Gastroesophageal sphincter (tissue), 3 donors: ENCODE results near the gene PLIN4.
A peak's percentile ranks its signal among the peaks of the same experiment; 100 is the strongest.

Experiments used
- EP300 ChIP-seq: sonication (generic); formaldehyde crosslinking; IDR thresholded peaks from one replicate; pipeline ENCODE4 v1.6.1; 2017; ENCODE audit warnings: antibody characterized with exemption, mild to moderate bottlenecking
- POLR2A ChIP-seq, 2 donors: fragments of 450-650 bp; IDR thresholded peaks; one replicate each; pipeline ENCODE4 v1.6.1; 2017; ENCODE audit warnings: antibody characterized with exemption in 2 of 2, mild to moderate bottlenecking in 2 of 2, moderate library complexity in 1 of 2
- POLR2AphosphoS5 ChIP-seq: sonication (generic); formaldehyde crosslinking; IDR thresholded peaks from one replicate; pipeline ENCODE4 v1.6.1; 2017; ENCODE audit warnings: antibody characterized with exemption
- TF ChIP-seq, protein P1 (sequence below), 4 experiments: fragments of 200-600 bp in 2 of 4; fragments of 450-650 bp in 2 of 4; sonication (generic) in 1 of 4; IDR thresholded peaks; one replicate each; pipeline ENCODE4 v1.5.1; 2017 to 2019; ENCODE audit warnings: antibody characterized with exemption in 4 of 4, mild to moderate bottlenecking in 2 of 4, moderate library complexity in 2 of 4

DNA sequence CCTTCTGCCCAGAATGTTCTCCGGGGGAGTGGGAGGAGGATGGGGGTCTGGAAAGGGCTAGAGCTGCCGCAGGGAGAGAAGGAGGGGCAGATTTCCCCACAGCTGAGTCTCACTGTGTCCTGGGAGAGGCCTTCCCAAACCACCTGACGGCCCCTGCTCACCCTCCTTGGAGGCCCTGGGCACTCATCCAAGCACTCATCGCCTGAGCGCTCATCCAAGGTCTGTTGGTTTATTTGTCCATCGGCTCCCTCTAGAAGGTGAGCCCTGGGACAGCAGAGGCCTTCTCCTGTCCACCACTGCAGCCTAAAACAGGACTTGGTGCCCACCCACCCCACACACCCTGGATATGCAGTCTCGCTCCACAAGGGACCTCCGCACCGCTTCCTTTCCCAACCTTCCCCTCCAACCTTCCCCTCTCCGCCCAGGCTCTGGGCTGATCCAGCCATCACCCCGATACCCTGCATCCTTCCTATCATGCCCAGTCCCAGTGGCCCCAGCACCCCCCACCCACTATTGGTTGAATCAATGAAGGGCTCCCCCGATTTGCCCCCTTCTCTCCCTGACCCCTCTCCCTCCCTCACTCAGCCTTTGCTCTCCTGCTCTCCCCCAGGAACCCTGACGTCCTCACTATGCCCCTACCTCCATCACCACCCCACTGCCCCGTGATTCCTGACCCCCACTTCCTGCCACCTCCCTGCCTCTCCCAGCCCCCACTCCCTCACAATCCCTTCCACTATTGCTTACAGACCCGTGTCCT lies 62.4 kb downstream of the PLIN4 start:
- TF ChIP-seq POLR2AphosphoS5: no peak
- TF ChIP-seq, protein P1, sequence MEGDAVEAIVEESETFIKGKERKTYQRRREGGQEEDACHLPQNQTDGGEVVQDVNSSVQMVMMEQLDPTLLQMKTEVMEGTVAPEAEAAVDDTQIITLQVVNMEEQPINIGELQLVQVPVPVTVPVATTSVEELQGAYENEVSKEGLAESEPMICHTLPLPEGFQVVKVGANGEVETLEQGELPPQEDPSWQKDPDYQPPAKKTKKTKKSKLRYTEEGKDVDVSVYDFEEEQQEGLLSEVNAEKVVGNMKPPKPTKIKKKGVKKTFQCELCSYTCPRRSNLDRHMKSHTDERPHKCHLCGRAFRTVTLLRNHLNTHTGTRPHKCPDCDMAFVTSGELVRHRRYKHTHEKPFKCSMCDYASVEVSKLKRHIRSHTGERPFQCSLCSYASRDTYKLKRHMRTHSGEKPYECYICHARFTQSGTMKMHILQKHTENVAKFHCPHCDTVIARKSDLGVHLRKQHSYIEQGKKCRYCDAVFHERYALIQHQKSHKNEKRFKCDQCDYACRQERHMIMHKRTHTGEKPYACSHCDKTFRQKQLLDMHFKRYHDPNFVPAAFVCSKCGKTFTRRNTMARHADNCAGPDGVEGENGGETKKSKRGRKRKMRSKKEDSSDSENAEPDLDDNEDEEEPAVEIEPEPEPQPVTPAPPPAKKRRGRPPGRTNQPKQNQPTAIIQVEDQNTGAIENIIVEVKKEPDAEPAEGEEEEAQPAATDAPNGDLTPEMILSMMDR (IDR thresholded peaks at IDR 0.05): peak in 1 of 4 experiments; percentile 30
- no peak for TF ChIP-seq POLR2A (IDR thresholded peaks at IDR 0.05)
- no peak for TF ChIP-seq EP300
